HEK293 (cell line): ENCODE results near the gene C5.

Experiments used
- CTCF ChIA-PET: fragments of 350-600 bp; formaldehyde crosslinking; extraction: SDS; loops from one replicate; lab custom pipeline; 2021; ENCODE audit warnings: antibody characterized with exemption; lab: Yijun Ruan, JAX
- POLR2A ChIA-PET: fragments of 300-600 bp; formaldehyde crosslinking; extraction: SDS; loops from one replicate; lab custom pipeline; 2020; ENCODE audit warnings: antibody characterized with exemption, inconsistent platforms; lab: Yijun Ruan, JAX
- H3K27ac ChIP-seq: fragments of 200-500 bp; sonication (Bioruptor generic); 2 replicates; pipeline ENCODE4 v1.5.1; 2014; ENCODE audit warnings: low read depth, low read length, control low read depth, inconsistent platforms; ENCODE audit errors: extremely low read depth
- H3K36me3 ChIP-seq, 2 experiments: fragments of 200-500 bp in 1 of 2; sonication (Bioruptor generic) in 1 of 2; 1 replicate in 1 of 2; 2 replicates in 1 of 2; pipeline ENCODE4 v1.5.1; 2014 to 2017; ENCODE audit warnings: inconsistent platforms in 2 of 2, low read length in 2 of 2; ENCODE audit not compliant: control insufficient read depth in 2 of 2, insufficient read depth in 1 of 2
- H3K4me1 ChIP-seq: fragments of 200-500 bp; sonication (Bioruptor generic); 2 replicates; pipeline ENCODE4 v1.5.1; 2014; ENCODE audit warnings: mild to moderate bottlenecking, low read length, inconsistent platforms; ENCODE audit not compliant: control insufficient read depth, insufficient read depth
- H3K4me3 ChIP-seq: 2 replicates; pipeline ENCODE4 v1.5.1; 2011; ENCODE audit warnings: low read depth, mild to moderate bottlenecking, control low read depth, low read length, moderate library complexity
- H3K9me3 ChIP-seq: fragments of 200-500 bp; sonication (Bioruptor generic); 2 replicates; pipeline ENCODE4 v1.5.1; 2014; ENCODE audit warnings: low read depth, low read length, inconsistent platforms; ENCODE audit not compliant: control insufficient read depth, insufficient read depth
- GLIS2 ChIP-seq: fragments of 450-650 bp; formaldehyde crosslinking; IDR thresholded peaks from 2 replicates; pipeline ENCODE4 v1.5.1; 2016; ENCODE audit warnings: missing biosample characterization, missing genetic modification characterization
- KLF10 ChIP-seq: fragments of 450-650 bp; IDR thresholded peaks from 2 replicates; pipeline ENCODE4 v1.5.1; 2018; ENCODE audit warnings: missing biosample characterization, mild to moderate bottlenecking, missing genetic modification characterization
- KLF16 ChIP-seq: fragments of 450-650 bp; formaldehyde crosslinking; IDR thresholded peaks from 2 replicates; pipeline ENCODE4 v1.5.1; 2017; ENCODE audit warnings: missing biosample characterization, missing genetic modification characterization
- MZF1 ChIP-seq: fragments of 450-650 bp; formaldehyde crosslinking; IDR thresholded peaks from 2 replicates; pipeline ENCODE4 v1.5.1; 2017; ENCODE audit warnings: missing biosample characterization, missing genetic modification characterization, borderline replicate concordance
- OVOL3 ChIP-seq: fragments of 450-650 bp; formaldehyde crosslinking; IDR thresholded peaks from 2 replicates; pipeline ENCODE4 v1.5.1; 2016; ENCODE audit warnings: missing biosample characterization, missing genetic modification characterization
- SETDB1 ChIP-seq: IDR thresholded peaks from one replicate; pipeline ENCODE4 v1.6.1; 2017; ENCODE audit warnings: mild to moderate bottlenecking, low read length, moderate library complexity, mixed read lengths; ENCODE audit not compliant: insufficient read length
- ZFHX2 ChIP-seq: fragments of 450-650 bp; formaldehyde crosslinking; conservative IDR thresholded peaks from 2 replicates; pipeline ENCODE4 v1.5.1; 2016; ENCODE audit warnings: missing biosample characterization, missing genetic modification characterization
- ZFP37 ChIP-seq: fragments of 450-650 bp; formaldehyde crosslinking; IDR thresholded peaks from 2 replicates; pipeline ENCODE4 v1.5.1; 2016; ENCODE audit warnings: missing biosample characterization, missing genetic modification characterization
- ZFP41 ChIP-seq: fragments of 450-650 bp; formaldehyde crosslinking; IDR thresholded peaks from 2 replicates; pipeline ENCODE4 v1.5.1; 2016; ENCODE audit warnings: missing biosample characterization, missing genetic modification characterization, borderline replicate concordance
- ZNF274 ChIP-seq, 2 experiments: fragments of 200-500 bp in 1 of 2; fragments of 450-650 bp in 1 of 2; sonication (Bioruptor generic) in 1 of 2; formaldehyde crosslinking in 1 of 2; IDR thresholded peaks; 2 replicates each; pipeline versions ENCODE4 v1.5.1 to v1.6.1; 2014 to 2016; ENCODE audit warnings: borderline replicate concordance in 1 of 2, inconsistent platforms in 1 of 2, low read length in 1 of 2, missing biosample characterization in 1 of 2, missing genetic modification characterization in 1 of 2
- ZNF292 ChIP-seq: fragments of 450-650 bp; formaldehyde crosslinking; IDR thresholded peaks from 2 replicates; pipeline ENCODE4 v1.5.1; 2016; ENCODE audit warnings: low read depth, missing biosample characterization, missing genetic modification characterization, borderline replicate concordance
- ZNF423 ChIP-seq: fragments of 450-650 bp; formaldehyde crosslinking; IDR thresholded peaks from 2 replicates; pipeline ENCODE4 v1.5.1; 2016; ENCODE audit warnings: missing biosample characterization, missing genetic modification characterization
- ZNF514 ChIP-seq: fragments of 450-650 bp; formaldehyde crosslinking; IDR thresholded peaks from 2 replicates; pipeline ENCODE4 v1.5.1; 2016; ENCODE audit warnings: missing biosample characterization, missing genetic modification characterization
- ZNF529 ChIP-seq: fragments of 450-650 bp; formaldehyde crosslinking; IDR thresholded peaks from 2 replicates; pipeline ENCODE4 v1.5.1; 2017; ENCODE audit warnings: missing genetic modification characterization, missing biosample characterization; ENCODE audit not compliant: insufficient replicate concordance
- ZNF548 ChIP-seq: fragments of 450-650 bp; formaldehyde crosslinking; IDR thresholded peaks from 2 replicates; pipeline ENCODE4 v1.5.1; 2016; ENCODE audit warnings: missing biosample characterization, missing genetic modification characterization
- ZNF549 ChIP-seq: fragments of 450-650 bp; IDR thresholded peaks from 2 replicates; pipeline ENCODE4 v1.5.1; 2018; ENCODE audit warnings: missing biosample characterization, missing genetic modification characterization, mild to moderate bottlenecking, inconsistent platforms, moderate library complexity
- ZNF624 ChIP-seq: fragments of 450-650 bp; formaldehyde crosslinking; IDR thresholded peaks from 2 replicates; pipeline ENCODE4 v1.5.1; 2017; ENCODE audit warnings: missing biosample characterization, missing genetic modification characterization
- ZNF629 ChIP-seq: fragments of 450-650 bp; formaldehyde crosslinking; IDR thresholded peaks from 2 replicates; pipeline ENCODE4 v1.5.1; 2017; ENCODE audit warnings: missing biosample characterization, missing genetic modification characterization
- ZNF664 ChIP-seq: fragments of 450-650 bp; formaldehyde crosslinking; IDR thresholded peaks from 2 replicates; pipeline ENCODE4 v1.5.1; 2016; ENCODE audit warnings: missing biosample characterization, missing genetic modification characterization
- ZNF777 ChIP-seq: fragments of 450-650 bp; formaldehyde crosslinking; IDR thresholded peaks from 2 replicates; pipeline ENCODE4 v1.5.1; 2017; ENCODE audit warnings: missing biosample characterization, missing genetic modification characterization, borderline replicate concordance
- ZNF830 ChIP-seq: fragments of 450-650 bp; IDR thresholded peaks from 2 replicates; pipeline ENCODE4 v1.5.0; 2018; ENCODE audit warnings: missing biosample characterization, missing genetic modification characterization, low read depth, mild to moderate bottlenecking, moderate library complexity
- ZSCAN30 ChIP-seq: fragments of 450-650 bp; IDR thresholded peaks from 2 replicates; pipeline ENCODE4 v1.5.1; 2018; ENCODE audit warnings: missing biosample characterization, mild to moderate bottlenecking, missing genetic modification characterization, moderate library complexity
- ZXDB ChIP-seq: fragments of 450-650 bp; formaldehyde crosslinking; IDR thresholded peaks from 2 replicates; pipeline ENCODE4 v1.5.1; 2016; ENCODE audit warnings: missing biosample characterization, missing genetic modification characterization
- TF ChIP-seq, protein P1 (sequence below): fragments of 450-650 bp; formaldehyde crosslinking; IDR thresholded peaks from 2 replicates; pipeline ENCODE4 v1.5.1; 2017; ENCODE audit warnings: missing biosample characterization, missing genetic modification characterization
- TF ChIP-seq, protein P2 (sequence below): fragments of 450-650 bp; formaldehyde crosslinking; IDR thresholded peaks from 2 replicates; pipeline ENCODE4 v1.5.1; 2016; ENCODE audit warnings: missing biosample characterization, missing genetic modification characterization, borderline replicate concordance
- TF ChIP-seq, protein P3 (sequence below): fragments of 450-650 bp; formaldehyde crosslinking; IDR thresholded peaks from 2 replicates; pipeline ENCODE4 v1.5.1; 2017; ENCODE audit warnings: missing biosample characterization, missing genetic modification characterization
- TF ChIP-seq, protein P4 (sequence below): fragments of 450-650 bp; formaldehyde crosslinking; IDR thresholded peaks from 2 replicates; pipeline ENCODE4 v1.5.1; 2016; ENCODE audit warnings: missing biosample characterization, missing genetic modification characterization

The C5 gene

DNA sequence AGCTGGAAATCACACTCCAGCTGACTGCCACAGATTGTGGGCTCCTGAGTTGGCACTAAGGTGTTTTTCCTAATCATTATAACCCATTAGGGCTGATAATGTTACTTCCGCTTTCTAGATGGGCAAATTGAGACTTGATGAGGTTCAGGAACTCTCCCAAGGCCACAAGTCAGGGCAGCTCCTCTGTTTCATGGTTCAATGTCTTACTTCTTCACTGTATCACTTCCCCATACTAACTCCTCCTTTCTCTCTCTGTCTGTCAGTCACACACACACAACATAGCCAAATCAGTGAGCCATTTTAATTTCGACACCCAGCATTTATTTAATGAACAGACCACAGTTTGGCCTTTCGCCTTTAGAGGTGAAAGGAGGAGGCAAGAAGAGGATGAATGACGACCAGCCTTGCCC, 105.6 kb downstream of the C5 start (continued):
- TF ChIP-seq ZNF549 (no peak), ZNF514 (no peak), ZSCAN30 (tag by site-specific recombination) (no peak), ZNF548 (no peak), ZFP41 (no peak), ZNF777 (tag by site-specific recombination) (no peak), SETDB1 (no peak), KLF16 (tag by site-specific recombination) (no peak), ZNF830 (tag by site-specific recombination) (no peak), KLF10 (tag by site-specific recombination) (no peak)
- TF ChIP-seq, protein P1, sequence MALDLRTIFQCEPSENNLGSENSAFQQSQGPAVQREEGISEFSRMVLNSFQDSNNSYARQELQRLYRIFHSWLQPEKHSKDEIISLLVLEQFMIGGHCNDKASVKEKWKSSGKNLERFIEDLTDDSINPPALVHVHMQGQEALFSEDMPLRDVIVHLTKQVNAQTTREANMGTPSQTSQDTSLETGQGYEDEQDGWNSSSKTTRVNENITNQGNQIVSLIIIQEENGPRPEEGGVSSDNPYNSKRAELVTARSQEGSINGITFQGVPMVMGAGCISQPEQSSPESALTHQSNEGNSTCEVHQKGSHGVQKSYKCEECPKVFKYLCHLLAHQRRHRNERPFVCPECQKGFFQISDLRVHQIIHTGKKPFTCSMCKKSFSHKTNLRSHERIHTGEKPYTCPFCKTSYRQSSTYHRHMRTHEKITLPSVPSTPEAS (tag by site-specific recombination) = no peak
- TF ChIP-seq, all 188 proteins: peak for 0

DNA sequence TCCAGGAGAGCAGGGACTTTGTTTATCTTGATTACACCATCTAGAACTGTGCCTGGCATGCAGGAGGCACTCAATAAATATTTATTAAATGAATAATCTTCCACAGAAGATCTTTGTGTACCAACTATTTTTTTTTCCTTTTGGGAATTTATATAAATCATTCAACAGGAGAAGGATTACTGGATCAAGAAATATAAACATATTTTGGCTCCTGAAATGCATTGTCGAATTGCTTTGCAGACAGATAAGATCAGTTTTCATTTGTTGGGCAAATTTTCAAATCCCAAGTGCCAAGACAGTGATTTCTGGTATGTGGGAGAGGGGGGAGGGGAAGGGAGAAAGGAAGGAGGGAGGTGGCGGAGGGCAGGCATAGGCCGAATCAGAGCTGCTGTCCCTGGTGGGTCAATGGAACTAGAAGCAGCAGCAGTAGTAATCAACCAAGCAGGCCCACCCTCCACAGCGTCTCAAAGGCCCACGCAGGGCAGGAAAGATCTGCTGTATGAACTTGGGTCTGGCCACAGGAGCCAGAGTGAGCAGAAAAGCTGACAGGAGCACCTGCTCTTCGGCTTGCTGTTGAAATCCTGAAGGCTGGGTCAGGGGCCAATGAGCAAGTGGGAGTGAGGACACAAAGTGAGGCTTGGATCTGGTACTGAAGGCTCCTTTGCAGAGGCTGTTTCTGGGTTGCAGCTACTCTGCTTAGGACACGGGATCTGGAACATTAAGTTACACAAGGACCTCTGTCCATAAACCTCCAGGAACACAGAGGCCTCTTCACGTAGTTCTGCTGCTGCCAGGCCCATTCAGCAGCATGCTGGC, 107.7 kb downstream of the C5 start:
- CTCF ChIA-PET = interaction anchor here (0.7 kb wide), 1 partner anchor 153 kb away, joined by 3 read pairs; no protein-coding TSS in a partner anchor
- Histone ChIP-seq H3K4me3 (no peak overlapping the region), H3K27ac (no peak overlapping the region), H3K4me1 (no peaks in the 10 kb centered on the region), H3K36me3 (no peaks in the 10 kb centered on the region), H3K9me3 (no peaks in the 10 kb centered on the region)
- POLR2A ChIA-PET = no interaction called here
- TF ChIP-seq GLIS2 (tag by site-specific recombination) = no peak
- TF ChIP-seq ZNF274 (IDR thresholded peaks at IDR 0.05; ENCODE audit: low read length) = no peak
- no peak for TF ChIP-seq ZNF274 (tag by site-specific recombination; IDR thresholded peaks at IDR 0.05; ENCODE audit: borderline replicate concordance)
- TF ChIP-seq ZNF664 (tag by site-specific recombination) = no peak
- TF ChIP-seq ZXDB (tag by site-specific recombination) = no peak
- TF ChIP-seq, protein P2, sequence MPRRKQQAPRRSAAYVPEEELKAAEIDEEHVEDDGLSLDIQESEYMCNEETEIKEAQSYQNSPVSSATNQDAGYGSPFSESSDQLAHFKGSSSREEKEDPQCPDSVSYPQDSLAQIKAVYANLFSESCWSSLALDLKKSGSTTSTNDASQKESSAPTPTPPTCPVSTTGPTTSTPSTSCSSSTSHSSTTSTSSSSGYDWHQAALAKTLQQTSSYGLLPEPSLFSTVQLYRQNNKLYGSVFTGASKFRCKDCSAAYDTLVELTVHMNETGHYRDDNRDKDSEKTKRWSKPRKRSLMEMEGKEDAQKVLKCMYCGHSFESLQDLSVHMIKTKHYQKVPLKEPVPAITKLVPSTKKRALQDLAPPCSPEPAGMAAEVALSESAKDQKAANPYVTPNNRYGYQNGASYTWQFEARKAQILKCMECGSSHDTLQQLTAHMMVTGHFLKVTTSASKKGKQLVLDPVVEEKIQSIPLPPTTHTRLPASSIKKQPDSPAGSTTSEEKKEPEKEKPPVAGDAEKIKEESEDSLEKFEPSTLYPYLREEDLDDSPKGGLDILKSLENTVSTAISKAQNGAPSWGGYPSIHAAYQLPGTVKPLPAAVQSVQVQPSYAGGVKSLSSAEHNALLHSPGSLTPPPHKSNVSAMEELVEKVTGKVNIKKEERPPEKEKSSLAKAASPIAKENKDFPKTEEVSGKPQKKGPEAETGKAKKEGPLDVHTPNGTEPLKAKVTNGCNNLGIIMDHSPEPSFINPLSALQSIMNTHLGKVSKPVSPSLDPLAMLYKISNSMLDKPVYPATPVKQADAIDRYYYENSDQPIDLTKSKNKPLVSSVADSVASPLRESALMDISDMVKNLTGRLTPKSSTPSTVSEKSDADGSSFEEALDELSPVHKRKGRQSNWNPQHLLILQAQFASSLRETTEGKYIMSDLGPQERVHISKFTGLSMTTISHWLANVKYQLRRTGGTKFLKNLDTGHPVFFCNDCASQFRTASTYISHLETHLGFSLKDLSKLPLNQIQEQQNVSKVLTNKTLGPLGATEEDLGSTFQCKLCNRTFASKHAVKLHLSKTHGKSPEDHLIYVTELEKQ (tag by site-specific recombination) = no peak
- TF ChIP-seq ZFHX2 (tag by site-specific recombination) = no peak
- TF ChIP-seq MZF1 = no peak
- TF ChIP-seq ZNF624 (tag by site-specific recombination) = no peak
- TF ChIP-seq ZNF529 (tag by site-specific recombination) = no peak
- no peak for TF ChIP-seq ZNF423 (tag by site-specific recombination)
- TF ChIP-seq, protein P3, sequence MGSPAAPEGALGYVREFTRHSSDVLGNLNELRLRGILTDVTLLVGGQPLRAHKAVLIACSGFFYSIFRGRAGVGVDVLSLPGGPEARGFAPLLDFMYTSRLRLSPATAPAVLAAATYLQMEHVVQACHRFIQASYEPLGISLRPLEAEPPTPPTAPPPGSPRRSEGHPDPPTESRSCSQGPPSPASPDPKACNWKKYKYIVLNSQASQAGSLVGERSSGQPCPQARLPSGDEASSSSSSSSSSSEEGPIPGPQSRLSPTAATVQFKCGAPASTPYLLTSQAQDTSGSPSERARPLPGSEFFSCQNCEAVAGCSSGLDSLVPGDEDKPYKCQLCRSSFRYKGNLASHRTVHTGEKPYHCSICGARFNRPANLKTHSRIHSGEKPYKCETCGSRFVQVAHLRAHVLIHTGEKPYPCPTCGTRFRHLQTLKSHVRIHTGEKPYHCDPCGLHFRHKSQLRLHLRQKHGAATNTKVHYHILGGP (tag by site-specific recombination) = no peak
- TF ChIP-seq OVOL3 = no peak
- TF ChIP-seq, protein P4, sequence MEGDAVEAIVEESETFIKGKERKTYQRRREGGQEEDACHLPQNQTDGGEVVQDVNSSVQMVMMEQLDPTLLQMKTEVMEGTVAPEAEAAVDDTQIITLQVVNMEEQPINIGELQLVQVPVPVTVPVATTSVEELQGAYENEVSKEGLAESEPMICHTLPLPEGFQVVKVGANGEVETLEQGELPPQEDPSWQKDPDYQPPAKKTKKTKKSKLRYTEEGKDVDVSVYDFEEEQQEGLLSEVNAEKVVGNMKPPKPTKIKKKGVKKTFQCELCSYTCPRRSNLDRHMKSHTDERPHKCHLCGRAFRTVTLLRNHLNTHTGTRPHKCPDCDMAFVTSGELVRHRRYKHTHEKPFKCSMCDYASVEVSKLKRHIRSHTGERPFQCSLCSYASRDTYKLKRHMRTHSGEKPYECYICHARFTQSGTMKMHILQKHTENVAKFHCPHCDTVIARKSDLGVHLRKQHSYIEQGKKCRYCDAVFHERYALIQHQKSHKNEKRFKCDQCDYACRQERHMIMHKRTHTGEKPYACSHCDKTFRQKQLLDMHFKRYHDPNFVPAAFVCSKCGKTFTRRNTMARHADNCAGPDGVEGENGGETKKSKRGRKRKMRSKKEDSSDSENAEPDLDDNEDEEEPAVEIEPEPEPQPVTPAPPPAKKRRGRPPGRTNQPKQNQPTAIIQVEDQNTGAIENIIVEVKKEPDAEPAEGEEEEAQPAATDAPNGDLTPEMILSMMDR (tag by site-specific recombination) = no peak
- TF ChIP-seq ZNF629 (tag by site-specific recombination) = no peak
- no peak for TF ChIP-seq ZFP37
- no peak for TF ChIP-seq KLF10 (tag by site-specific recombination)
- no peak for TF ChIP-seq ZNF292 (tag by site-specific recombination)
